IMR-90 (cell line): Measurements from ENCODE around the gene DLD. TPM values are rescaled to one million over a fixed set of nuclear protein-coding genes. Genes with fewer than 3 reads are reported as not detected.
"Not testable (repeated sequence)": the region's sequence is repeated elsewhere in the genome, so short reads cannot be mapped to it uniquely, and the experiment has no call there.

Experiments used
- ATAC-seq: fragments of 200-7000 bp; cut with Tn5 transposase; 2 replicates; pipeline ENCODE4 v1.9.1; 2020; ENCODE audit warnings: low read depth, mild to moderate bottlenecking, moderate library complexity
- BruUV-seq: library from RNA; stranded (reverse); fragments of 400-500 nt; replicated peaks from 2 replicates; lab custom pipeline; 2021; lab: Mats Ljungman, UMichigan
- CTCF ChIA-PET: fragments of 300-600 bp; formaldehyde crosslinking; extraction: SDS; loops from one replicate; lab custom pipeline; 2021; ENCODE audit warnings: antibody characterized with exemption; lab: Yijun Ruan, JAX
- POLR2A ChIA-PET: fragments of 300-600 bp; sonication (Branson Sonifier 250); formaldehyde crosslinking; loops from one replicate; lab custom pipeline; 2022; ENCODE audit warnings: antibody characterized with exemption; ENCODE audit not compliant: unreplicated experiment; lab: Charles Lee
- DNase-seq: peaks from one replicate; pipeline ENCODE4 v3.0.0; 2013
- H2AFZ ChIP-seq: replicated peaks from 2 replicates; pipeline ENCODE3; 2013; ENCODE audit warnings: low read length, mild to moderate bottlenecking; ENCODE audit not compliant: poor library complexity
- H2AK5ac ChIP-seq: 2 replicates; pipeline ENCODE4 v1.6.1; 2013; ENCODE audit warnings: low read depth, low read length, inconsistent platforms
- H2AK9ac ChIP-seq: replicated peaks from 2 replicates; pipeline ENCODE3; 2013; ENCODE audit warnings: mild to moderate bottlenecking, low read depth, low read length, moderate library complexity; ENCODE audit not compliant: poor library complexity
- H2BK120ac ChIP-seq: 2 replicates; pipeline ENCODE4 v1.6.1; 2013; ENCODE audit warnings: low read depth, low read length, inconsistent platforms
- H2BK15ac ChIP-seq: 3 replicates; pipeline ENCODE4 v1.6.1; 2013; ENCODE audit warnings: low read depth, low read length, inconsistent platforms
- H2BK20ac ChIP-seq: 2 replicates; pipeline ENCODE4 v1.6.1; 2013; ENCODE audit warnings: low read depth, mild to moderate bottlenecking, inconsistent platforms, low read length, moderate library complexity
- H2BK5ac ChIP-seq: 2 replicates; pipeline ENCODE4 v1.6.1; 2013; ENCODE audit warnings: mild to moderate bottlenecking, low read depth, low read length, inconsistent platforms; ENCODE audit not compliant: poor library complexity, severe bottlenecking
- H3K14ac ChIP-seq: replicated peaks from 2 replicates; pipeline ENCODE4 v1.6.1; 2013; ENCODE audit warnings: low read depth, low read length, inconsistent platforms
- H3K18ac ChIP-seq: 2 replicates; pipeline ENCODE4 v1.6.1; 2013; ENCODE audit warnings: low read depth, low read length, control low read depth
- H3K23ac ChIP-seq: 2 replicates; pipeline ENCODE4 v1.6.1; 2013; ENCODE audit warnings: low read depth, low read length, inconsistent platforms
- H3K27ac ChIP-seq: 2 replicates; pipeline ENCODE4 v1.5.1; 2013; ENCODE audit warnings: mild to moderate bottlenecking, control low read depth, low read length; ENCODE audit not compliant: insufficient read depth
- H3K27me3 ChIP-seq: 2 replicates; pipeline ENCODE4 v1.6.1; 2013; ENCODE audit warnings: low read length; ENCODE audit not compliant: control insufficient read depth, insufficient read depth
- H3K36me3 ChIP-seq: 2 replicates; pipeline ENCODE4 v1.6.1; 2013; ENCODE audit warnings: low read length, mixed read lengths; ENCODE audit not compliant: control insufficient read depth, insufficient read depth
- H3K4ac ChIP-seq: 2 replicates; pipeline ENCODE4 v1.6.1; 2013; ENCODE audit warnings: low read depth, low read length, inconsistent platforms
- H3K4me1 ChIP-seq: 2 replicates; pipeline ENCODE4 v1.6.1; 2013; ENCODE audit warnings: low read length, mixed read lengths; ENCODE audit not compliant: control insufficient read depth, insufficient read depth
- H3K4me2 ChIP-seq: 2 replicates; pipeline ENCODE4 v1.6.1; 2013; ENCODE audit warnings: low read depth, mild to moderate bottlenecking, control low read depth, low read length, moderate library complexity
- H3K4me3 ChIP-seq: 2 replicates; pipeline ENCODE4 v1.5.1; 2013; ENCODE audit warnings: low read depth, mild to moderate bottlenecking, control low read depth, low read length, moderate library complexity; ENCODE audit not compliant: insufficient read depth
- H3K56ac ChIP-seq: 2 replicates; pipeline ENCODE4 v1.6.1; 2013; ENCODE audit warnings: low read length, inconsistent platforms; ENCODE audit not compliant: insufficient read depth; ENCODE audit errors: extremely low read depth
- H3K79me1 ChIP-seq, 2 experiments: 2 replicates each; pipeline ENCODE4 v1.6.1; 2013; ENCODE audit warnings: low read length in 2 of 2, inconsistent platforms in 1 of 2, low read depth in 1 of 2
- H3K9ac ChIP-seq: 2 replicates; pipeline ENCODE4 v1.6.1; 2013; ENCODE audit warnings: low read depth, low read length, control low read depth
- H3K9me1 ChIP-seq: 2 replicates; pipeline ENCODE4 v1.6.1; 2013; ENCODE audit warnings: low read length, inconsistent platforms; ENCODE audit not compliant: insufficient read depth
- H3K9me3 ChIP-seq: 2 replicates; pipeline ENCODE4 v1.6.1; 2013; ENCODE audit warnings: low read length; ENCODE audit not compliant: control insufficient read depth, insufficient read depth
- H4K20me1 ChIP-seq: 2 replicates; pipeline ENCODE4 v1.6.1; 2013; ENCODE audit warnings: low read length, inconsistent platforms; ENCODE audit not compliant: insufficient read depth
- H4K5ac ChIP-seq: 2 replicates; pipeline ENCODE4 v1.6.1; 2013; ENCODE audit warnings: mild to moderate bottlenecking, low read depth, low read length, control low read depth
- H4K8ac ChIP-seq, 2 experiments: 2 replicates each; pipeline ENCODE4 v1.6.1; 2013; ENCODE audit warnings: low read depth in 2 of 2, low read length in 2 of 2, control low read depth in 1 of 2, inconsistent platforms in 1 of 2
- H4K91ac ChIP-seq: 2 replicates; pipeline ENCODE4 v1.6.1; 2013; ENCODE audit warnings: low read depth, low read length, inconsistent platforms; ENCODE audit not compliant: insufficient read depth
- FOS ChIP-seq: fragments of 150-350 bp; IDR thresholded peaks from 2 replicates; pipeline ENCODE4 v1.6.1; 2016; ENCODE audit warnings: low read depth, low read length
- MAFK ChIP-seq: IDR thresholded peaks from 2 replicates; pipeline ENCODE4 v1.6.1; 2012; ENCODE audit warnings: low read depth, low read length, improper control_type of control experiment
- WGBS, 2 experiments: methylation state at CpG; one replicate each; pipeline versions ENCODE4 v1.1.5 to v1.1.7; 2013; ENCODE audit warnings: missing lambda C conversion rate in 2 of 2; ENCODE audit not compliant: insufficient read length in 1 of 2; ENCODE audit errors: extremely low coverage in 2 of 2; 5-methylcytosine and 5-hydroxymethylcytosine counted together
- dilution Hi-C: fragments of 300-500 bp; cut with HindIII; formaldehyde crosslinking; loops from one replicate; pipeline ENCODE4 v1.14.3; 2018; ENCODE audit warnings: low sequenced_read_pairs; ENCODE audit not compliant: unreplicated experiment
- in situ Hi-C: fragments of 300-500 bp; cut with MboI; formaldehyde crosslinking; loops from 3 replicates; pipeline ENCODE4 v1.14.3; 2019; ENCODE audit warnings: low sequenced_read_pairs, inconsistent platforms, mixed read lengths
- intact Hi-C: fragments of 100-400 bp; cut with micrococcal nuclease; formaldehyde crosslinking; loops from 2 replicates; pipeline ENCODE4 v1.10.0; 2022
- polyA plus RNA-seq, 3 experiments: library from polyadenylated mRNA; depleted of rRNA; stranded (reverse); fragments of >200 nt; gene quantifications; 2 replicates each; pipeline ENCODE4 v1.2.3, GENCODE V29; 2012; ENCODE audit warnings: low replicate concordance in 1 of 3
- total RNA-seq: library from RNA; depleted of rRNA; stranded (reverse); fragments of >200 nt; gene quantifications from 2 replicates; pipeline ENCODE4 v1.2.3, GENCODE V29; 2012

Gene DLD
- total and polyA plus RNA-seq, 2 of the 4 experiments (the other 2 are of a cell fraction): 121 to 361 TPM

DNA sequence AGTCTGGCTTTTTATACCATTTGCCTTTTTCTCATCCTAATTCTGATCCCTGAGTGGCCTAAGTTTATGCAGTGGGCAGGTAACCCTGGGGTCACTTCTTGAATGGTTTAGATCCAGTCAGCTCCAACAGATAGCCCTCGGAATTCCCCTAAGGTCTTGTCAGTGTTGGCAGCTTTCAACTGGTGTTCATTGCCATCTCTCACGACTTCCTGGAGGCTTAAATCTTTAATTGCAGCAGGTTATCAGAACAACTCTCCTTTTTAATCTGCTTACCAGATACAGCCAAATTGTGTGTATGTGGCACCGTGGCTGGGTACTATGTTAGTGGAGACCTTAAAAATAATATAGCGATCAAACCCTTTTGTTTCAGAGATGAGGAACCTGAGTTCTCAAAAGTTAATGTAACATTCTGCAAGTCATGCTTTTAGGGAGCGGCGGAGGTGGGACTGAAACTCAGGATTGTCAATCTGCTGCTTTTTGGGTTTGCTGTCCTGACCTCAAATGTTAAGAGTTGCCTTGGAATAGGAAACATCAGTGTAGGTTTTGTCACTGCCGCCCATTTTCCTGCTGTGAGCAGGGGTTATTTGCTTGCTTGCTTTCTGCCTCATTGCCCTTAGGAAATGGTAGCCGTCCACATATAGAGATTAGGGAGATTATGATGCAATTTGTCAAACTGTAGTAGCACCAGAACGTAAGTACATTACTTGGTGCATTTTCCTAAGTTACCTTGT lies 818 bp downstream of the DLD start (continued):
- TF ChIP-seq MAFK (no peak), FOS (no peak)

DNA sequence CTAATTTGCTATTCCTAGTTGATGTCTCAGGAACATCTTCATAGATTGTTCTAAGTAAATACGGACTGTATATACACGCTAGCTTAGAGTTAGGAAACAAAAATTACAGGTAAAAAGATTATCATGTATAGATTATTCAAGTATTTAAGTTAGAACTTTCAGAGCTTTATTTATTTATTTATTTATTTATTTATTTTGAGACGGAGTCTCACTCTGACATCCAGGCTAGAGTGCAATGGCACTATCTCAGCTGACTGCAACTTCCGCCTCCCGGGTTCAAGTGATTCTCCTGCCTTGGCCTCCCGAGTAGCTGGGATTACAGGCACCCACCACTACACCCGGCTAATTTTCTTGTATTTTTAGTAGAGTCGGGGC lies 1.4 kb downstream of the DLD start:
- CTCF ChIA-PET, H3K9me3 ChIP-seq, H3K36me3 ChIP-seq, H3K27me3 ChIP-seq, H3K27ac ChIP-seq, DNase-seq, H3K9me1 ChIP-seq, H2AK9ac ChIP-seq, dilution Hi-C loops, H3K56ac ChIP-seq, H2BK15ac ChIP-seq, H3K4ac ChIP-seq, H2AFZ ChIP-seq, POLR2A ChIA-PET, ATAC-seq, H4K5ac ChIP-seq, H2AK5ac ChIP-seq, H4K91ac ChIP-seq, H2BK20ac ChIP-seq, H3K4me1 ChIP-seq, H3K18ac ChIP-seq, H2BK5ac ChIP-seq, H2BK120ac ChIP-seq, in situ Hi-C loops, H3K4me3 ChIP-seq, intact Hi-C loops, BruUV-seq, H3K9ac ChIP-seq: not testable (repeated sequence)
- WGBS, 2 experiments: no CpG with 5 or more reads among the region's 8 CpGs
- Histone ChIP-seq H4K20me1 (peaks cover 22% of the 10 kb centered on the region), H3K14ac (peak overlapping the region; percentile 93; the same call in 1 of the 2 replicates), H3K23ac (peak overlapping the region; percentile 58; the same call in 1 of the 2 replicates), H3K4me2 (peak overlapping the region; percentile 86), H3K79me1 (peaks cover 26 to 37% of the 10 kb centered on the region in 2 experiments; a peak in 3 of 4 replicates), H4K8ac (0 out of 4 replicates have a peak overlapping the region, but pooled peaks of 1 of the 2 experiments have one; percentile 21)
